ENCODE data around the gene NEDD4L. TPM values are rescaled to one million over a fixed set of nuclear protein-coding genes. Genes with fewer than 3 reads are reported as not detected.

Gene NEDD4L
- total and polyA plus RNA-seq, 10 of the 15 experiments (the other 5 are each of a cell fraction or from before 2014, with no cell fraction given): 7.4 to 24.0 (median 17.7) TPM

DNA sequence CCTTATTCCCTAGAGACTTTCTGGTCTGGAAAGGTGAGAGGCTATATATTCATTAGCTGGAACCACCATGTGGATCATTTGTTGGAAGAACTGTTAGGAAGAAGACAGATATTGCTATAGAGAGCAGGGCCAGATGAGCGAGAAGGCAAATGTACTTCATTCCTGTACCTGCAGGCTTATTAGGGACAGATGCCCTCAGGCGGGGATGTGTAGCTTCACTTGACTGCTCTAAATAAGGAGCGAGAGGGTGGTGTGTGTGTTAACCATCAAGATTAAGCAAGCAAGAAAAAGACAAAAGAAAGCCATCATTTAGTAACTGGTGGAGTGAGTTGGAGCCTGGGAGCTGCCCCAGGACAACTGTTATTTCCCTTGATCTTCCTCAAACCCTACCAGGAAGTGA lies 36.4 kb downstream of the NEDD4L start:
- H3K4me1 ChIP-seq (ENCODE audit: control insufficient read depth, insufficient read depth, low read length): no peaks in the 10 kb centered on the region
- CTCF ChIA-PET: interaction anchor here (0.7 to 1.0 kb wide), 3 partner anchors 25 to 41 kb away, joined by 3 to 5 read pairs (median 4); no protein-coding TSS in a partner anchor
- SMC1A ChIA-PET (ENCODE audit: uncharacterized antibody, unreplicated experiment): interaction anchor here (0.6 to 1.5 kb wide), 6 partner anchors 10 to 305 kb away, joined by 3 to 7 read pairs (median 4); no protein-coding TSS in a partner anchor
- no peaks in the 10 kb centered on the region for H4K20me1 ChIP-seq (ENCODE audit: control insufficient read depth, insufficient read depth)
- no TSS peak for BruUV-seq (replicated peaks)
- WGBS (ENCODE audit: insufficient coverage, insufficient replicate concordance, low lambda C conversion rate, missing lambda C conversion rate): 57% methylated on average over 3 of the region's 3 CpGs
- no peaks in the 10 kb centered on the region for H3K79me2 ChIP-seq (ENCODE audit: control insufficient read depth, insufficient read depth, low read length)
- no peak for DNase-seq (ENCODE audit: low read depth, low spot score)
- FAIRE-seq: no peak
- no peak overlapping the region for H3K9ac ChIP-seq (ENCODE audit: control insufficient read depth, insufficient read depth, low read length)
- TF ChIP-seq, protein P1, sequence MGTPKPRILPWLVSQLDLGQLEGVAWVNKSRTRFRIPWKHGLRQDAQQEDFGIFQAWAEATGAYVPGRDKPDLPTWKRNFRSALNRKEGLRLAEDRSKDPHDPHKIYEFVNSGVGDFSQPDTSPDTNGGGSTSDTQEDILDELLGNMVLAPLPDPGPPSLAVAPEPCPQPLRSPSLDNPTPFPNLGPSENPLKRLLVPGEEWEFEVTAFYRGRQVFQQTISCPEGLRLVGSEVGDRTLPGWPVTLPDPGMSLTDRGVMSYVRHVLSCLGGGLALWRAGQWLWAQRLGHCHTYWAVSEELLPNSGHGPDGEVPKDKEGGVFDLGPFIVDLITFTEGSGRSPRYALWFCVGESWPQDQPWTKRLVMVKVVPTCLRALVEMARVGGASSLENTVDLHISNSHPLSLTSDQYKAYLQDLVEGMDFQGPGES (IDR thresholded peaks at IDR 0.05): no peak
- TF ChIP-seq MEF2B (IDR thresholded peaks at IDR 0.05; ENCODE audit: partially characterized antibody, poor library complexity, severe bottlenecking) (no peak), DPF2 (IDR thresholded peaks at IDR 0.05) (no peak), SMAD1 (IDR thresholded peaks at IDR 0.05; ENCODE audit: low read depth, partially characterized antibody) (no peak), NR2C2 (IDR thresholded peaks at IDR 0.05; ENCODE audit: borderline replicate concordance, control insufficient read depth, insufficient read length, low read depth) (no peak), STAT3 (IDR thresholded peaks at IDR 0.05; ENCODE audit: low read depth, low read length) (no peak)
- TF ChIP-seq, protein P2, sequence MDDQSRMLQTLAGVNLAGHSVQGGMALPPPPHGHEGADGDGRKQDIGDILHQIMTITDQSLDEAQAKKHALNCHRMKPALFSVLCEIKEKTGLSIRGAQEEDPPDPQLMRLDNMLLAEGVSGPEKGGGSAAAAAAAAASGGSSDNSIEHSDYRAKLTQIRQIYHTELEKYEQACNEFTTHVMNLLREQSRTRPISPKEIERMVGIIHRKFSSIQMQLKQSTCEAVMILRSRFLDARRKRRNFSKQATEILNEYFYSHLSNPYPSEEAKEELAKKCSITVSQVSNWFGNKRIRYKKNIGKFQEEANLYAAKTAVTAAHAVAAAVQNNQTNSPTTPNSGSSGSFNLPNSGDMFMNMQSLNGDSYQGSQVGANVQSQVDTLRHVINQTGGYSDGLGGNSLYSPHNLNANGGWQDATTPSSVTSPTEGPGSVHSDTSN (IDR thresholded peaks at IDR 0.05; ENCODE audit: insufficient replicate concordance, low read depth, low read length): no peak
- TF ChIP-seq, protein P3, sequence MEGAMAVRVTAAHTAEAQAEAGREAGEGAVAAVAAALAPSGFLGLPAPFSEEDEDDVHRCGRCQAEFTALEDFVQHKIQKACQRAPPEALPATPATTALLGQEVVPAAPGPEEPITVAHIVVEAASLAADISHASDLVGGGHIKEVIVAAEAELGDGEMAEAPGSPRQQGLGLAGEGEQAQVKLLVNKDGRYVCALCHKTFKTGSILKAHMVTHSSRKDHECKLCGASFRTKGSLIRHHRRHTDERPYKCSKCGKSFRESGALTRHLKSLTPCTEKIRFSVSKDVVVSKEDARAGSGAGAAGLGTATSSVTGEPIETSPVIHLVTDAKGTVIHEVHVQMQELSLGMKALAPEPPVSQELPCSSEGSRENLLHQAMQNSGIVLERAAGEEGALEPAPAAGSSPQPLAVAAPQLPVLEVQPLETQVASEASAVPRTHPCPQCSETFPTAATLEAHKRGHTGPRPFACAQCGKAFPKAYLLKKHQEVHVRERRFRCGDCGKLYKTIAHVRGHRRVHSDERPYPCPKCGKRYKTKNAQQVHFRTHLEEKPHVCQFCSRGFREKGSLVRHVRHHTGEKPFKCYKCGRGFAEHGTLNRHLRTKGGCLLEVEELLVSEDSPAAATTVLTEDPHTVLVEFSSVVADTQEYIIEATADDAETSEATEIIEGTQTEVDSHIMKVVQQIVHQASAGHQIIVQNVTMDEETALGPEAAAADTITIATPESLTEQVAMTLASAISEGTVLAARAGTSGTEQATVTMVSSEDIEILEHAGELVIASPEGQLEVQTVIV (IDR thresholded peaks at IDR 0.05; ENCODE audit: borderline replicate concordance, partially characterized antibody): no peak
- H3K27me3 ChIP-seq (replicated peaks in 1 of 2; ENCODE audit: control insufficient read depth in 2 of 2, insufficient read depth in 2 of 2, low read length in 1 of 2): no peaks in the 10 kb centered on the region
- POLR2A ChIA-PET: interaction anchor here (0.6 kb wide), 2 partner anchors 20 to 142 kb away, joined by 3 read pairs; no protein-coding TSS in a partner anchor
- no peak overlapping the region for H3K4me3 ChIP-seq
- H3K27ac ChIP-seq (ENCODE audit: control insufficient read depth, insufficient read depth): no peak overlapping the region
- H2AFZ ChIP-seq (ENCODE audit: control insufficient read depth, low read depth, low read length): no peak overlapping the region
- no peaks in the 10 kb centered on the region; the same call in 2 of the 3 replicates for H3K9me3 ChIP-seq (replicated peaks; ENCODE audit: control insufficient read depth, insufficient read depth, low read length)
- in situ Hi-C loops (cut with MboI): no loop called here
- intact Hi-C loops (cut with micrococcal nuclease; ENCODE audit: unreplicated experiment): no loop called here
- no peak overlapping the region for H3K4me2 ChIP-seq (ENCODE audit: control insufficient read depth, insufficient read depth)
- RAD21 ChIA-PET (ENCODE audit: unreplicated experiment): no interaction called here
- ATAC-seq: no peak
- H3K36me3 ChIP-seq (ENCODE audit: control insufficient read depth in 2 of 2, insufficient read depth in 2 of 2, low read length in 1 of 2): no peaks in the 10 kb centered on the region
